Stimulated activated naive CD8-positive, alpha-beta T cell treated with anti-CD3 and anti-CD28 coated beads, Interleukin-15, amount 100 ng/mL, for 72 hours (primary cell): ENCODE data around the gene IL6ST.
"Not testable (repeated sequence)": the region's sequence is repeated elsewhere in the genome, so short reads cannot be mapped to it uniquely, and the experiment has no call there.

Source experiments
- ATAC-seq: fragments of 150-1000 bp; cut with Tn5 transposase; 2 replicates; pipeline ENCODE4 v1.10.0; 2021; ENCODE audit warnings: mild to moderate bottlenecking, moderate library complexity
- DNase-seq, 2 donors: peaks; one replicate each; pipeline ENCODE4 v3.0.0; 2021 to 2022
- H3K27ac Mint-ChIP-seq, 2 donors: one replicate each; pipeline ENCODE4 v1.8.0; 2022; ENCODE audit warnings: mild to moderate bottlenecking in 2 of 2, mixed read lengths in 2 of 2, moderate library complexity in 2 of 2
- H3K27me3 Mint-ChIP-seq: one replicate; pipeline ENCODE4 v1.8.0; 2022; ENCODE audit warnings: mixed read lengths
- H3K4me1 Mint-ChIP-seq: one replicate; pipeline ENCODE4 v1.8.0; 2022; ENCODE audit warnings: mild to moderate bottlenecking, mixed read lengths
- H3K4me3 Mint-ChIP-seq, 2 donors: one replicate each; pipeline ENCODE4 v1.8.0; 2022; ENCODE audit warnings: mild to moderate bottlenecking in 2 of 2, mixed read lengths in 2 of 2, moderate library complexity in 1 of 2
- H3K9me3 Mint-ChIP-seq, 2 donors: one replicate each; pipeline ENCODE4 v1.8.0; 2022; ENCODE audit warnings: mixed read lengths in 2 of 2

IL6ST gene

GRCh38 chr5:55941154-55941553 is 53.6 kb downstream of the IL6ST start:
- not testable (repeated sequence) for H3K9me3 Mint-ChIP-seq, DNase-seq, H3K27ac Mint-ChIP-seq, H3K27me3 Mint-ChIP-seq, ATAC-seq, H3K4me3 Mint-ChIP-seq, H3K4me1 Mint-ChIP-seq

DNA sequence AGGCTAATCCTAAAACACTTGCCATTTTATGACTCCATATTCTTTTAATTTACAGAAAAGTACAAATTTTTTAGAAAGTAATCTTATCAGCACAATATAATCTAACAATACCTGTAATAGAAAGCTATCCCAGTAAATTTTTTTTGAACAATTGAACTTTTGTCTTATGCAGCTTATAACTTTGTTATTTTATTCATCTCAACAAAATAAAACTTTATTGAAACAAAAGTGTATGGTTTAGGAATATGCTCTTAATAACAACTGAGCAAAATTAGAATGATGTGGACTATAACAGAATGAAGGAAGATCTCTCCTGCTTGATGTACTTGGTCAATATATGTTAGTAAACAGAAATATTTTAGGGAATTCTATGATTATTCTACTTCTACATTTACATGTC is 57.2 kb downstream of the IL6ST start:
- H3K27ac Mint-ChIP-seq, H3K9me3 Mint-ChIP-seq, H3K4me1 Mint-ChIP-seq, DNase-seq, ATAC-seq, H3K4me3 Mint-ChIP-seq, H3K27me3 Mint-ChIP-seq: not testable (repeated sequence)

- DNase-seq (peak; percentile 69 to 78), ATAC-seq (peak; percentile 82)
- Mint-ChIP-seq H3K9me3 (no peaks in the 10 kb centered on the region), H3K4me3 (no peak overlapping the region), H3K27me3 (no peaks in the 10 kb centered on the region), H3K27ac (peak overlapping the region in 1 of 2 donors; percentile 54), H3K4me1 (peaks cover 3% of the 10 kb centered on the region)
Observed at GRCh38 chr5:55936100-55936693, 58.6 kb downstream of the IL6ST start.

DNA sequence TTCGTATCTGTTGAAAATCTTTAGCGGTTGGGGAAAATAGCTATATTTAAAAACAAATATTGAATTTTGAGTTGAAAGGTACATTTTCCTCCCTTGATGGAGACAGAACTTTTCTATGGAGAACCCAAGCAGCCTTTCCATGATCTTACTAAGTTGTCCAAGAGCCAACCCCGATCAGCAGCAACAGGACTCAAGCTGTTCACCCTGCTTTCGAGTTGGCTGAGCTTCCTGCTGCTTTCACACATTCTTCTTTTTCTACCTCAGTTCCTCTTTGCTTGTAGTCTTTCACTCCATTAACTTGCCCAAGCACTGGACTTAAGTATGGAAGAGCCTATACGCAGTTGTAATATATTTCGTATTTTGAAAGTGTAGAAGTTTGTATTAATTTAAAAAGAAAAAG is 59.4 kb downstream of the IL6ST start:
- no peaks in the 10 kb centered on the region for H3K27me3 Mint-ChIP-seq
- H3K27ac Mint-ChIP-seq, result peak overlapping the region in 1 of 2 donors; percentile 37
- no peak overlapping the region for H3K4me3 Mint-ChIP-seq
- H3K4me1 Mint-ChIP-seq, result no peaks in the 10 kb centered on the region
- no peak for ATAC-seq
- no peaks in the 10 kb centered on the region for H3K9me3 Mint-ChIP-seq
- no peak for DNase-seq

DNA sequence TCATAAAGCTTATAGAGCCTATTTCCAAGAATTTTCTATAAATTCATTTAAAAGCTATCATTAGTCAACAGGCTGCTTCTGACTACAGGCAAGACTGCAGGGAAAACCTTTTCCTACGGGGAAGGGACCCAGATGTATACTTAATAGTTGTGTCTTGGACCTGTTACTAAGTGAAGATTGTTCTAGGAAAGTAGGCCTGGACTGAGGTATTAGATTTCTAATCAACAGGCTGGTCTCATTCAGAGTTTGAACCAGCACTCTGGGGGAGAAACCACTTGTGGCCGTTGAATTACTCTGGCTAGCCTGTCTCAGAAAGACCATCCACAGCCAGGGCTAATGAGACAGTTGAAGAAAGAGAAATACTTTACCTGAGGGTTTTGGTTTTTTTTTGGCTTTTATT is 60.0 kb downstream of the IL6ST start:
- Mint-ChIP-seq H3K27me3 (no peaks in the 10 kb centered on the region), H3K4me3 (no peak overlapping the region), H3K27ac (no peak overlapping the region), H3K4me1 (no peaks in the 10 kb centered on the region), H3K9me3 (no peaks in the 10 kb centered on the region)
- ATAC-seq (no peak), DNase-seq (no peak)

DNA sequence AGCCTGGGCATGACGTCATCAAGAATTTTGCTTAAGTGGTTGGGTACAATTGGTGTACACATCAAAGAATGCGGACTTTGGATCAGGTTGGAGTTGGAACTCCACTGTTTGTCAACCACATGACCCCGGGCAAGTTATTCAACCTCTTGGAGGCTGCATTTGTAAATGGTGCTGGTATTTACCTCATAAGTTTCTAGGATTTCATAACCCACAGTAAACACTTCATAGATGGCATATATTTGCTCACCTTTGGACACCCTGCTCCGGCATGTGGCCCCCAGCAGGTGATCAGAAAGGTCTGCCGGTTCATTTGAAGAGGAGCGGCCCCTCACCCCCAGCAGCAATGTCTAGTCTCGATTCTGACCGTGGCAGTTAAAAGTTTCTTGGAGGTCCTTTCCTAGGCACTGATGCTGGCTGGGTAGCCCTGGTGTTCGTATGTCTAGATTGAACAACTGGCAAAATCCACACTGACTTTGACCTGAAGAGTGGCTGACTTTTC is 60.6 kb downstream of the IL6ST start:
- Mint-ChIP-seq H3K4me1 (no peaks in the 10 kb centered on the region), H3K27ac (no peak overlapping the region), H3K4me3 (no peak overlapping the region), H3K9me3 (no peaks in the 10 kb centered on the region), H3K27me3 (no peaks in the 10 kb centered on the region)
- DNase-seq (no peak), ATAC-seq (no peak)

- Mint-ChIP-seq H3K27me3 (no peaks in the 10 kb centered on the region), H3K9me3 (no peaks in the 10 kb centered on the region), H3K27ac (peak overlapping the region; percentile 12 to 35), H3K4me1 (no peaks in the 10 kb centered on the region), H3K4me3 (no peak overlapping the region)
- DNase-seq, result no peak
- peak; percentile 34 for ATAC-seq
Observed at GRCh38 chr5:55933377-55934114, 61.2 kb downstream of the IL6ST start.

DNA sequence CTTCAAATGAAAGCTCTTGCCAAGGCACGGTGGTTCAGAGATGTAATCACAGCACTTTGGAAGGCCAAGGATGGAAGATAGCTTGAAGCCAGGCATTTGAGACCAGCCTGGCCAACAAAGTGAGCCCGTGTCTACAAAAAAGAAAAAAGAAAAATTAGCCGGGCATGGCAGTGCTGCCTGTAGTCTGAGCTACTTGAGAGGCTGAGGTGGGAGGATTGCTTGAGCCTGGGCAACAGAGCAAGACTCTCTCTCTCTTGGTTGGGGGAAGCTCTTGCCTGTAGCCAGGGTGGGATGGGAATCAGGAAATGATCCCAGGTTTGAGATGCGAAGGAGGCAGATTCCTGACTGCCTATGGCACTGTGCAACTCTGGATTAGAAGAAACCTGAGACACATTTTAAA is 62.1 kb downstream of the IL6ST start:
- Mint-ChIP-seq H3K4me3 (no peak overlapping the region), H3K9me3 (no peaks in the 10 kb centered on the region), H3K27me3 (no peaks in the 10 kb centered on the region), H3K4me1 (no peaks in the 10 kb centered on the region), H3K27ac (peak overlapping the region in 1 of 2 donors; percentile 15)
- ATAC-seq (no peak), DNase-seq (no peak)

DNA sequence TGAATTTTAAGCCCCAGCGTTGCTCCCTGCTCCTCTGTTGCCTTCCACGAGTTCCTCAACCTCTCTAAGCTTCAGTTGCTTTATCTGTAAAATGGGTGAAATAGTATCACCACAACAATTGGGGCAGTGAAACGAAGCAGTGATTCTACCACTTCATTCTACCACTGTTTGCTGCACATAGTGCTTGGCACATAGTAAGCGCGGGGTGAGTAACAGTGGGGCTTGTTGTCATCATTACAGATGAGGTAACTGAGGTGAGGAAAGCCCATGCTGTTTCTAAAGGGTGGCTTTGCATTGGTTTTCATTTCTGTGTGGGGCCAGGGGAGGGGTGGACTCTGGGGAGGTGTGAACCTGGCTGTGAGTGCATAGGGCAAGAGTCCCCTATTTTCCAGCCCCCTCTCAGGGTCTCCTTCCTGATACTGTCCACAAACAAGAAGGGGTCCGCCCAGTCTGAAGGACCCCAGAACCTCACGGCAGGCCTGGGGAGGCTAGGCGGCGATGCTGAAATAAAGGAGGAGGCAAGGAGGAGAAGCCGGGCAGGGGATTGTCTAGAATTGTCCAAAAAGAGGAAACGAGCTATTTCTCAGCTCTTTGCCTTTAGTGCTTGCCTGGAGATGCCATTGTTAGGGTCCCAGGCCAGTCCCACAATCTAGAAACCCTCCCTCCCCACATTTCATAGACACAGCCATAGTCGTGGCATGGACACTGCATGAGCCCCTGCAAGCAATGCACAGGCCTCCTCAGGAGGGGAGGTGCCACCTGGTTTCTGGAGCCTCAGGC is 65.6 kb downstream of the IL6ST start:
- H3K9me3 Mint-ChIP-seq, result no peaks in the 10 kb centered on the region
- H3K4me3 Mint-ChIP-seq, result no peak overlapping the region
- no peak for DNase-seq
- no peaks in the 10 kb centered on the region for H3K27me3 Mint-ChIP-seq
- ATAC-seq, result peak; percentile 39
- peaks cover under 1% of the 10 kb centered on the region for H3K4me1 Mint-ChIP-seq
- H3K27ac Mint-ChIP-seq, result peak overlapping the region in 1 of 2 donors; percentile 60

- Mint-ChIP-seq H3K27ac (peak overlapping the region; percentile 21 to 34), H3K27me3 (no peaks in the 10 kb centered on the region), H3K4me3 (no peak overlapping the region), H3K9me3 (no peaks in the 10 kb centered on the region), H3K4me1 (peaks cover 12% of the 10 kb centered on the region)
- DNase-seq (no peak), ATAC-seq (no peak)
Observed at GRCh38 chr5:55927861-55928655, 66.7 kb downstream of the IL6ST start.

DNA sequence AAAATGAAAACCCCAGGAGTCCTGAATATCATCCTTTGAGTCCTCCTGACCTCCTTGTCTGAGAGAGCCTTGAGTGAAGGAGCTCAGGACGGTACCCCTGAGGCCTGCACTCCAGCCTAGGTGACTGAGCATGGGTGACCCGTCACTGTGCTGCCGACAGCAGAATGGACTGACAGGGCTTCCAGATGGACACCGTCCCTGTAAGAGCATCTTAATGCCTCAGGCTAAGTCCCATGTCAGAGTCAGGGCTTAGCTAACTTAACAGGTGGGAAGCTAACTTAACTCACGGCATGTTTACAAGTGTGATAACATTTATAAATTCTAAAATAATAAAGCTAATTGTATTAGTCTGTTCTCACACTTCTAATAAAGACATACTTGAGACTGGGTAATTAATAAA is 68.3 kb downstream of the IL6ST start:
- ATAC-seq, result no peak
- peaks cover 16% of the 10 kb centered on the region for H3K4me1 Mint-ChIP-seq
- no peak overlapping the region for H3K27ac Mint-ChIP-seq
- no peaks in the 10 kb centered on the region for H3K27me3 Mint-ChIP-seq
- no peaks in the 10 kb centered on the region for H3K9me3 Mint-ChIP-seq
- H3K4me3 Mint-ChIP-seq, result no peak overlapping the region
- no peak for DNase-seq

DNA sequence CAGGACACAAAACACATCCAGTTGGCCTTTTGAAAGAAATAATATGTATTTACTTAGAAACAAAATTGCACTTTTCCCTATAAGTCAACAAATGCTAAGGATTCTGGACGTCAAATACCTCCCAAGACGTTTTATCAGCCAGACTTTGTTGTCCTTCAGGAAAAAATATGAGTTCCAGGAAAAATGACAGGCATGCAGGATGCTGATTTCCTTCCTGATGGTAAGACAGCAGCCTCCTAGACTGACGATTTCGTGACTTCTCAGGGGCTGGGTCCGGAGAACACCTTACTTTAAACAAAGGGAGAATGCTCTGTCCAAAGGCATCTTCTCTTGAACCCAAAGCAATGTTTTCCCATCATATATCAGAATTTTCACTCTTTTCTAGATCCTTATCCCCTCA is 69.1 kb downstream of the IL6ST start:
- Mint-ChIP-seq H3K27ac (no peak overlapping the region), H3K4me3 (no peak overlapping the region), H3K9me3 (no peaks in the 10 kb centered on the region), H3K4me1 (peaks cover 17% of the 10 kb centered on the region), H3K27me3 (no peaks in the 10 kb centered on the region)
- ATAC-seq, result no peak
- no peak for DNase-seq

DNA sequence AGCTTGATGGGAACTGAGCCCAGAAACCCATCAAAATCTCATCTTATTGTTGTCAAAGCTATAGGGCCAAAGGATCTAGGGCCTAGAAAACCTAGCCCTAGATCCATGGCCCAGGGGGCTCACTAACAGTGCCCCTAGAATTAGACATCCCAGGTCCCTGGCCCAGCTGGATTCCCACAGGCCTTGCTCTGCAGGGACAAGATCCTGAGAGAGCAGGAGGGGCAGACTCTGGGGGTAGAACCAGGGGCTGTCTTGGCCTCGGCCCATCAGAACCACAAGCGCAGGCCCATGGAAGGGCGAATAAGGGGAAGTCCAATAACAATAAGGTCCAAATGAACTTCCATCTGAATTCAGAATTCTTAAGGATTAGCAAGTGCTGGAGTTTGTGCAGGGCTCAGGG is 69.6 kb downstream of the IL6ST start:
- no peak overlapping the region for H3K27ac Mint-ChIP-seq
- no peaks in the 10 kb centered on the region for H3K9me3 Mint-ChIP-seq
- H3K4me3 Mint-ChIP-seq, result no peak overlapping the region
- ATAC-seq (no peak), DNase-seq (no peak)
- H3K27me3 Mint-ChIP-seq, result no peaks in the 10 kb centered on the region
- H3K4me1 Mint-ChIP-seq, result peaks cover 22% of the 10 kb centered on the region

- Mint-ChIP-seq H3K4me3 (no peak overlapping the region), H3K9me3 (no peaks in the 10 kb centered on the region), H3K27ac (no peak overlapping the region), H3K4me1 (peaks cover 26% of the 10 kb centered on the region), H3K27me3 (no peaks in the 10 kb centered on the region)
- no peak for ATAC-seq
- no peak for DNase-seq
Observed at GRCh38 chr5:55924744-55925143, 70.0 kb downstream of the IL6ST start.

DNA sequence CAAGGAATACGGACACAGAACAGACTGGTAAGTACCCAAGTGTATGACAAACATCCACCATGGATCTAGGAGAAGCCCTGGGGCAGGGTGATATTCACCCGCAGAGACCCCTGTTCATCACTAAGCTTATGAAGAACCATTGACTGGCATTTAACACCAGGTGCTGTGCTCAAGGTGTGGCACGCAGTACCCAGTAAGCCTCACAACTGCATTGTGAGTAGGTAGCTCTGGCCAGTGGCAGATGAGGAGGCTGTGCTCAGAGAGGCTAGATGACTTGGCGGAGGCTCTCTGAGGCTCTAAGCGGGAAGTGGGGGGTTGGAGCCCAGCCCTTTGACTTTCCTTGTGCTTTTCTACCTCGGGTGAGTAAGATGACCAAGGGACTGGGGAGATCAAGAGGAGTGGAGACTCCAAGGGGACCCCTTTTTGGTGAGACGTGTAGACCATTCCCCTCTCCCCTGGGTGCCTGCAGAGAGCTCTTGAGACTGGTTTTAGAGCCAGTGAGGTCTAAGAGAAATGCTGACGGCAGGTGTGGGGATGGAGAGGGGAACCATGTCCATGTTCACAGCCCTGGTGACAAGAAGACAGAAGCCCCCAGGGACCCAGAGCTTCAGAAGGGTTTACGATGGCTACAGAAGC is 70.8 kb downstream of the IL6ST start:
- peak overlapping the region; percentile 87 to 95 for H3K4me3 Mint-ChIP-seq
- H3K27ac Mint-ChIP-seq, result peak overlapping the region; percentile 10 to 92

More for the DNA sequence above, 70.8 kb downstream of the IL6ST start:
- no peaks in the 10 kb centered on the region for H3K27me3 Mint-ChIP-seq
- H3K9me3 Mint-ChIP-seq, result no peaks in the 10 kb centered on the region
- DNase-seq, result no peak
- peaks cover 34% of the 10 kb centered on the region for H3K4me1 Mint-ChIP-seq
- ATAC-seq, result peak; percentile 52
